ENCODE results near the gene SUSD5.
"Not testable (repeated sequence)": the region's sequence is repeated elsewhere in the genome, so short reads cannot be mapped to it uniquely, and the experiment has no call there.

Gene SUSD5

DNA sequence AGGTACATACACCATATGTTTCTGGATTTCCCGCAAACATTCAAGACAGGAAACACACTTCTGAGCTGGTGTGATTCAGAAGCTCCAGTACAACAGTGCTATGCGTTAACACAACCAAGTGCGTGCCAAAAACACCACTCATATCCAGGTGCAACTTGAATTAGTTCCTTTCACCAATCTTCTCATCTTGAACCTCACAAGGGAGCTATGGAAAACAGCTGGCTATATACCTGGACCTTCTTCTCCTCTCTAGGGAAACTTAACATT lies 31.3 kb downstream of the SUSD5 start:
- DNase-seq: no peak

DNA sequence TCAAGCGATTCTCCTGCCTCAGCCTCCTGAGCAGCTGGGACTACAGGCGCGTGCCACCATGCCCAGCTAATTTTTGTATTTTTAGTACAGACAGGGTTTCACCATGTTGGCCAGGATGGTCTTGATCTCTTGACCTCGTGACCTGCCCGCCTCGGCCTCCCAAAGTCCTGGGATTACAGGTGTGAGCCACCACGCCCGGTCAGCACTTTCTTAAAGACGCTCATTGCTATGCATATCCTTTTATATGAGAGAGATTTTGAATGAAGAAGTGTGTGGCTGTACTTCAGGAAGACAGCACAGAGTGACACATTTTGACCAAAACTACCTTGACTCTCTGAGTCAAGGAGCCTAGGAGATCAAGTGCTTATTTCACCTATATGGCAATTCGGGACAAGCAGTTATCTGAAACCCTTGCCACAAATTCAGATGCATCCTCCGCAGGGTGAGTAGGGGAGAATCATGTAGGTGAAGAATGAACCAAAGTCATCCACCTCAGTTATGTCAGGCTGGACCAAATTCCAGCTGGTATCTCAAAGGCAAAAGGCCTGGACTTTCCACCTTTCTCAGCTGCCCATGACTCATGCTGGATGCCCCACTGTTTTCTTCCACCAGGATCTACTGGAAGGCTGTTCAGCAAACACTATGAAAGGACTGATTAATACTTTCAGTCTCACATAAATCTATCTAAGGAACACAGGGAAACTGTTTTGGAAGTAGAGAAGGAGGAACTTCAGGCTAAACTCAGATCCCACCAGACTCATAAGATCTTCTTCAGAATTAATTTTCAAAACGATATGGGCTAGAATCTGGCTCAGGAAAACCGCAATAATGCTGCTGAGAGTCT lies 31.9 kb downstream of the SUSD5 start:
- no peak for DNase-seq

DNA sequence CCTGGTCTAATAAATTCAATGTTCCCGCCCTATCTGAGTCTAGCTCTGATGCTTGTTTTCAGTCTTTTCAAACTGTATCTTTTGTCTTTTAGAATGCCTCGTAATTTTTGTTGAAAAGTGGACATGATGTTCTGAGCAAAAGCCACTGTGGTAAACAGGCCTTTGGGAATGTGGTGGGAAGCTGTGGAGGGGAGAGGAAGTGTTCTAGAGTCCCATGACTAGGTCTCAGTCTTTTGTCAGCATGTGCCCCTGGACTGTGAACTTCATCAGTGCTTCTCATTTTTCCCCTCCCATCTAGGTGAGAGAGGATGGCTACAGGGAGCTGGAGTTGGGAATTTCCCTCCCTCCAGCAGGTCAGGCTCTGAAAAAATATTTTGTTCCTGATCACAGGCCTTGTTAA lies 33.7 kb downstream of the SUSD5 start:
- no peak for DNase-seq

DNA sequence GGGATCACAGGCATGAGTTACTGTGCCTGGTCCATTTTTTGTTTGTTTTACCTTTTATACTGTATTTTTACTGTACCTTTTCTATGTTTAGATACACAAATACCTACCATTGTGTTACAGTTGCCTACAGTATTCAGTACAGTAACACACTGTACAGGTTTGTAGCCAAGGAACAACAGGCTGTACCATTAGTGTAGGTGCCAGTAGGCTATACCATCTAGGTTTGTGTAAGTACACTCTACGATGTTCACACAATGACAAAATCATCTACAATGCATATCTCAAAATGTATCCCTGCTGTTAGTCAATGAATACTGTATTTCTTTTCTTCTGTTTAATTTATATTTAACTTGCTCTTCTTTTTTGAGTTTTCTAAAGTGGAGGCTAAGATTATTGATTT lies 37.0 kb downstream of the SUSD5 start:
- DNase-seq: not testable (repeated sequence)

DNA sequence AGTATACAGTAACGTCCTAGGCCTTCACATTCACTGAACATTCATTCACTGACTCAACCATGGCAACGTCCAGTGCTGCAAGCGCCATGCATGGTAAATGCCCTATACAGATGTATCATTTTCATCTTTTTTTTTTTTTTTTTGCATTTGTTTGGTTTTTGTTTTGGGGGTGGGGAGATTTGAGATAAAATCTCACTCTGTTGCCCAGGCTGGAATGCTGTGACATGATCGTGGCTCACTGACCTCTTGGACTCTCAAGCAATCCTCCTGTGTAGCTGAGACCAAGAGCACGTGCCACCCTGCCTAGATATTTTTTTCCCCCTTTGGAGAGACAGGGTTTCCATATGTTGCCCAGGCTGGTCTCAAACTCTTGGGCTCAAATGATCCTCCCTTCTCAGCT lies 37.4 kb downstream of the SUSD5 start:
- no peak for DNase-seq

DNA sequence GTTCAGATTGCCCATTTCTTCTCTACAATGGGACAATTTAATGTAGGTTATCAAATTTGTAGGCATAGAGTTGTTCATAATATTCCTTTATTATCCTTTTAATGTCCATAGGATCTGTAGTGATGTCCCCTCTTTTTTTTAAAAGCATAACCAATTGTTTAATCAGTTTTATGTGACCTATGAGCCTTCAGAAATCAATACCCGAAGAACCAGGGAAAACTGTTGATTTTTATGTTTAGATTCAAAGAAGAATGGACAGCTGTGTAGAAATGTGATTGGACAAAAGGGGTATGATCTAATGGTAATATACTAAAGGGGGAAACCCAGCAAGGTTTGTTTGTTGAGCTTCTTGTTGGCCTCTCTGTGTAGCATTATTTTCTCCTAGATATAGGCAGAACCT lies 39.5 kb downstream of the SUSD5 start:
- DNase-seq: no peak

DNA sequence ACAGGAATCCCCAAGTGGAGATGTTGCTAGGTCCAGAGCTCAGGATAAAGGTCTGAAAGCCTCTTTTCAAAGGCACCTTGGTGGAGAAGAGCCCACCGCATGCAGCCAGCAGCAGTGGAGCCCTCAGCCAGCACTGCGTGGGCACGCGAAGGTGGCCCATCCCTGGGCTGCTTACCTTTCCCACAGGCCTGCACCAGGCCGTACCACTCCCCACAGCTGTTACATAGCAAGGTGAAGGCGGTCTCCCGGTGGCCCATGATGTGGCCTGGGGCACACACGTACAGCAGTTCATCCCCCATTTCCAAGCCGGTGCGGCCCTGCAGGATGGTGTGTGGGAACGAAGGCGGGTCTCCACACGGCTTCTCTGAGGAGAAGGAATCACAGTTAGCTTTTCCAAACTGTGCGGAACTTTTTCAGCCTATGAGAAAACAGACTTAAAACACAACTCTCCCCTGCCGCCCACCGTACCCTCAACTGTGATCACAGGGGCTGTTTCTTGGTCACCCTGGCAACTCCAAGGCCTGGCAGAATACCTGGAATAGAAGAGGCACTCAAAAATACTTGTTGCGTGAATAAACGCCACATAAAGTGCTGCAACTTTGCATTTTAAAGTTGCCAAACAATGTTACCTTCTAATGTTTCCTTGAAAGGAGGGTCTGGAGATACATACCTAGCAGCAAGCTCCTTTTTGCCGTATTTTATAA lies 43.7 kb downstream of the SUSD5 start:
- DNase-seq: no peak

DNA sequence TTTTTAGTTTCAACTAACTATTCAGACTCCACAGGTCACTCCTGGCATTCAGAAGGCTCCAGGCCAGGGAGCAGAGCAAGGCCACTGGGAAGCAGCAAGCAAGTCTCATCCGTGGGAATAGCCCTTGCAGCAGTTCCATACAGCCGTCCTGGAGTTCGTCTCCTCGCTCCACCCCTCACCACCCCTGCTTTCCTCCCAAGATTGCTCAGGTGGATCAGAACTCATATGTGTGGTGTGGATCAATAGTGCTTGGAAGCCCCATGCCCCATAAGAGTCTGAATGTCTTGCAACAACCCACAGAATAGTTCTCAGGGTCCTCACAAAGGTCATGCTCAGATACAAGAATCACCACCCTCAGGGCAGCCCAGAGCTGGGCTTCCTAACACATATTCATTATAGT lies 44.5 kb downstream of the SUSD5 start:
- DNase-seq: no peak

DNA sequence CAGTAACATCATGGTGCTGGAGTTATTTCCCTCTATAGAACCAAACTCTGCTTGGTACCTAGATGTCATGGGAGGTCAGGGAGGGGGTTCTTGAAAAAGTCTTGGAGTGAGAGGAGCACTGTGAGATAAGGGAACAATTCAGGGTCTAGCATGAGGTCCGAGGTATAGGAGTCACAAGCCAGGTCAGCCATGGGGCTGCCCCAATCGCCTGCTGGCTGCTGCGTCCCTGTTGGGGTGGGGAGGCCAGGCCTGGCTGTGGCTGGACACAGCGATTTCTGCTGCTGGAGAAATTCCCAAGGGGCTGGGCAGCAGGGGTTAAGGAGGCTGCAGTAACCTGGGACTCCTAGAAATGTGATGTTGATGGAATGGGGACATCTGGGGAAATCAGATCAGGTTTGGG lies 44.9 kb downstream of the SUSD5 start:
- no peak for DNase-seq

DNA sequence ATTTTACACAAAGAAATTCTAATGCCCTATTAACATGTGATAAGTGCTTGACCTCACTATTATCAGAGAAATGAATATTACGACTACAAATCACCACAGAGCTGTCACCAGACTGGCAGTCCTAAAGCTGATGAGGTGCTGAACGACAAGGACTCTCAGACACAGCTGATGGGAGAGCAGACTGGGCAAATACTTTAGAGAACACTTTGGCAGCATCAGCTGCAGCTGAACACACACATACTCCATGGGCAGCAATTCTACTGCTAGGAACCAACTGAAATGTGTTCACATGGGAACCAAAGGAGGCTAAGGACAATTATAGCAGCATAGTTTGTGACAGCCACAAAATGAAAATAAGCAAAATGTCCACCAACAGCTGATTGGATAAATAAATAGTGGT lies 45.5 kb downstream of the SUSD5 start:
- DNase-seq: no peak

DNA sequence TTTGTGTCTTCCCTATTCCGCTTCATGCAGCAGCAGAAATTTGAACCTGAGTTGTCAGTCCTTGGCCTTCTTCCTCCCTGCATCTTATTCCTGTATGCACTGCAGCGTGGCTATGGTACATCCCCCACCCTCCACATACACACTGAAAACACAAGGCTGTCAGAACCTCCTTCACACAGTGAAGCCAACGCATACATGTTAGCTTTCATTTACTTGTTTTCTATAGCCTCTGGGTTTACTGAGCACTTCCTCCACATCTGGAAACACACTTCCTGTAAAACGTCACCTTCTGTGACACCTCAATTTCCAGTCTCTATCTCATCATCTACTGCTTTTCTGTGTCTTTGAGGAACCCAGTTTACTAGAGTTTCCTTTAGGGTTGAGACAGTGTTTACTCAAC lies 47.0 kb downstream of the SUSD5 start:
- no peak for DNase-seq

DNA sequence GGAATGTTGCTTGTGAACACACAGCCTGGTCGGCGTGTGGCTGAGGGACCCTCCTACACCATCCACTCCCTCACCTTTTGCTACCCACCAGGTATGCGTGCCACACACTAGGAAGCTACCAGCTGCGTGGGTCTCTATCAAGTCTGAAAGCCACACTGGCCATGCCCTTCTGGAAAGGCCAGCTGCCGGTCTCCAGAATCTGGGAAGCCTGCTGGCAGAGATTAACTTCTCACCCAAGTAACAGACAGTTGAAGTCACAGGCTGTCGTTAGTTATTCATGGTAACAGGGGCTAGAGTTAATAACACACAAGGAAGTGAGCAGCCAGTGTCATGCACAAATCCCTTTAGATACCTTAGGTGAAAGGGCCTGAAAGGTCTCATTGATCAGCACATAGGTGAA lies 48.1 kb downstream of the SUSD5 start:
- DNase-seq: no peak

DNA sequence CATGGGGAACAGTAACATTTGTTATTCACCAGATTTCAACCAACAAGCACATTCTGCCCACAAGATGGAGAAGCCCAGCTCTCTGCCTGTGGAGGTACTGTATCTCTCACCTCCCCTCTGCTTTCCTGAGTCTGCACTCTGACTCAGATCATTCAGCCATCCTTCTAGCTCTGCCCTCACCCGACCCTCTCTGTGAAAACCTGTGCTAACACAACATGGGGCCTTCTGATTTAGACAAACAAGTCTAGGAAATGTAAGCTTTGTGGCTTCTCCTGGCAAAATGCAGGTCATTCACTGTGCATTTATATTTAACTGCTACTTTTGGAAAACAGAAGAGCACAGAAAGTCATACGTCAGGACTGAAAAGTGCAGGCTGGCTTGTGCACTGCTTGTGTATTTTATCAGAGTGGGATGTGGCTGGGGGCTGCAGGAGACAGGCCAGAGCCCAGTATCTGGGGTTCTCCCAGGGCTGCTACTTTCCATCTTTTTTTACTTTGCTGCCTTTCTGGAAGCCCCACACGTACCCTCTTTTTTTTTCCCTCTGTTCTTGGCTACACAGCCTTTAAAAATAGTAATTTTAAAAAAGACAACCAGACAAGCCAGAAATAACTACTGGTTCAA lies 50.8 kb downstream of the SUSD5 start:
- no peak for DNase-seq

DNA sequence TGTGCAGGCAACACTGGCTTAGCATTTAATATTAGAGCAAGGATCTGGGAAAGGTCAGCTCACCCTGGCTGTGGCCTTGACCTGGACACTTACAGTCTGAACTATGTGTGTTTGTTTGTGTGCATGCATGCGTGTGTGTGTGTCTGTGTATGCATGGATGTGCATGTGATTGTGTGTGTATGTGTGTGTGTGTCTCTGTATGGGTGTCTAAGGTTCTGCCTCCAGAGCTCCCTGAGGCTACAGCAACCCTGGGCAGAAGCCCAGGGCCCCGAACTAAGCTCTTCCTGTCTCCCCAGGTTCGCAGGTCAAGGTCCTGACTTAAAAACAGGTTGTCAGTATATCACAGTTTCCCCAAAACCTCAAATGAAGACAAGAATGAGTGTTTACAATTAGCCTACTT lies 51.3 kb downstream of the SUSD5 start:
- no peak for DNase-seq

DNA sequence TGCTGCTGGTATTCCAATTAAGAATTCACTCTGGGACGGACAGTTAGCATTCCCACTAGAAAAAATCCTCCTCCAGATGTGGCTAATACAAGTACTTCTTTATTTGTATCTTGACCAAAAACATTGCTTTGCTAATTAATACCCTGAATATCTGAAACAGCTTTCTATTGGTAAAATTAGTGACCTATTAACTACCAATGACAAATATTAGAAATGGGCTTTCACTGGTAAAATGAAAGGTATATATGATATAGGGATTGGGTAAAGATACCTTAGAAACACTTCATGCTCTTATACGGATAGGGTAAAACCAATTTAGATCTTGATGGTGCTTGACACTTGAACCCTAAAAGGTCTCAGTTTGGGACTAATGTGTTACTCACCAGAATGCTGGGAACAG lies 52.5 kb downstream of the SUSD5 start:
- DNase-seq: no peak

DNA sequence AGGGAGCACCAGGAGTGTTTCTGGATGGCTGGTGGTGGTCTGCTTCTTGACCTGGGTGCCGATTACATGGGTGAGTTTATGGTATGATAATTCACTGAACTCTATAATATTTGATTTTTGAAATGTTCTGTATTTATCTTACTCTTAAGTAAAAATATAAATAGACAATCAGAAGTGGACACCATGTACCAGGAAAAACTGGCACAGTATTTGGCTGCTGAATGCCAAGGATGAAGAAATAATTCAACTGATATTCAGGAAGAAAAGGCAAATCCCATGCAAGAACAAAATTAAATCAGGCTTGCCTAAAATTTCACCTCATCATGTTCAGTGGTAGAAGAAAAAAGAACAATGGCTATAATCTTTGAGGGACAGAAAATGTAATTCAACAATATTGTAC lies 53.2 kb downstream of the SUSD5 start:
- no peak for DNase-seq

DNA sequence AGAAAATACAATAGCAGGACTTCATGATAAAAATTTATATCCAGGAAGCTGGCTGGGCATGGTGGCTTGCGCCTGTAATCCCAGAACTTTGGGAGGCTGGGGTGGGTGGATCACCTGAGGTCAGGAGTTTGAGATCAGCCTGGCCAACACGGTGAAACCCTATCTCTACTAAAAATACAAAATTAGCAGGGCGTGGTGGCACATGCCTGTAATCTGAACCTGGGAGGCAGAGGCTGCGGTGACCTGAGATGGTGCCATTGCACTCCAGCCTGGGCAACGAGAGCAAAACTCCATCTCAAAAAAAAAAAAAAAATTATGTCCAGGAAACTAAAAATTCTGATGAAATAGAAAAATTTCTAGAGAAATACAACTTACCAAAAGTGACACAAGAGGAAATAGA lies 56.0 kb downstream of the SUSD5 start:
- not testable (repeated sequence) for DNase-seq

DNA sequence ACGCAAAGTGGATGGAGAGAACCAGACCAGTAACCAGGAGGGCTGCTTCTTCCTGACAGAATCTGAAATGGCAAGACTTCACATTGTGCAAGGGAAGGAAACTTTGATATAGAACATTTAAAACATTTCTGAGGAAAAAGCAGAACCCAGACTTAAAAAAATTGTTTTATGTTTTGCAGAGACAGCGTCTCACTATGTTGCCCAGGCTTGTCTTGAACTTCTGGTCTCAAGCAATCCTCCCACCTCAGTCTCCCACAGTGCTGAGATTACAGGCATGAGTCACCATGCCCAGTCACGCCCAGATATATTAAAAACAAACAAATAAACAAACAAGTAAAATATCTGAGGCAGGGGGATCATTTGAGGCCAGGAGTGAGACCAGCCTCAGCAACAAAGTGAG lies 58.6 kb downstream of the SUSD5 start:
- DNase-seq: no peak

DNA sequence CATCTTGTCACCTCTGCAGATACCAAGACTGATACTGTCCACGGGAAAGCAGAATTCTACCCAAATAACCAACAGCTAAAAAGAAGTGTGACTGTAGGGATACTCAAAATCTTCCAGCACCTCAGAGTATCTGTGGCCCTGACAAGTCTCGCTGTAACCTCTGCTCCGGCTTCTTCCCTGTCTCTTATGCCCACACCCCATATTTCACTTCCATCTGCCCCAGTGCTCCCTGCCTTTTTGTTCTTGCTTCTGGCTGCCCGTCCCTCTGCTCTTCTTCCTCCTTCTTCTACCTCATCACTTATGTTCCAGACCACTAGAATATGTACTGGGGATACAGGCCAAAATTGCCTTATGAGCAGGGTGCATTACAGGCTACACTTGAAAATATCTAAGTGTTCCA lies 59.4 kb downstream of the SUSD5 start:
- no peak for DNase-seq

DNA sequence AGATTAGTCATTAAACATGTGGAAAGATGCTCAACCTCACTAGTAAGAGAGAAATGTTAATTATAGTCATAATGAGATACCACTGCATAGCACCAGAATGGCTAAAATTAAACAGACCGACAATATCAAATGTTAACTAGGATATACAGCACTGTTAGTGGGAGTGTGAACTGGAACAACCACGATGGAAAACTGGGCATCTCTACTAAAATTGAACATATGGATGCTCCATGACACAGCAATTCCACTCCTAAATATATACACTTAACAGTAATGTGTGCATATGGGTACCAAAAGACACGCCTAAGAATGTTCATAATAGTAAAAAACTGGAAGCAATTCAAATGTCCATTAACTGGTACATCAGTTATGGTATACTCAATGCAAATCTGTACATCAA lies 63.3 kb downstream of the SUSD5 start:
- no peak for DNase-seq

DNA sequence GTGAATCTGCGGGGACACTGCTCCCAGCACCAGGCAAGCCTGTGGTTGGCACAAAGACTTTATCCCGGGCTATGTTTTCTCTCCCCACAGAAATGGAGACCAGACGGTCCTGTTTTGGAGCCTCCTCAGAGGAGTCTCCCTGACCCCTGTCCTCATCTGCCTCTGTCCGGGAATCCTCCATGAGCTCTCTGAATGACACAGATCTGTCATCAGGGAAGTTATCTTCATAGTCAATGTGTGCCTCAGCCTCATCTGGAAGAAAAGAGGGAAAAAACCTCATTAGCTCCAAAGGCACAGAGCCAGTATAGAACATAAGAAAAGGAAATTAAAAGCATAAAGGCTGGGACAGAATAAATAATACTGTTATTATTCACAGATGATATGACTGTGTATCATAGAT lies 64.8 kb downstream of the SUSD5 start:
- DNase-seq: no peak

DNA sequence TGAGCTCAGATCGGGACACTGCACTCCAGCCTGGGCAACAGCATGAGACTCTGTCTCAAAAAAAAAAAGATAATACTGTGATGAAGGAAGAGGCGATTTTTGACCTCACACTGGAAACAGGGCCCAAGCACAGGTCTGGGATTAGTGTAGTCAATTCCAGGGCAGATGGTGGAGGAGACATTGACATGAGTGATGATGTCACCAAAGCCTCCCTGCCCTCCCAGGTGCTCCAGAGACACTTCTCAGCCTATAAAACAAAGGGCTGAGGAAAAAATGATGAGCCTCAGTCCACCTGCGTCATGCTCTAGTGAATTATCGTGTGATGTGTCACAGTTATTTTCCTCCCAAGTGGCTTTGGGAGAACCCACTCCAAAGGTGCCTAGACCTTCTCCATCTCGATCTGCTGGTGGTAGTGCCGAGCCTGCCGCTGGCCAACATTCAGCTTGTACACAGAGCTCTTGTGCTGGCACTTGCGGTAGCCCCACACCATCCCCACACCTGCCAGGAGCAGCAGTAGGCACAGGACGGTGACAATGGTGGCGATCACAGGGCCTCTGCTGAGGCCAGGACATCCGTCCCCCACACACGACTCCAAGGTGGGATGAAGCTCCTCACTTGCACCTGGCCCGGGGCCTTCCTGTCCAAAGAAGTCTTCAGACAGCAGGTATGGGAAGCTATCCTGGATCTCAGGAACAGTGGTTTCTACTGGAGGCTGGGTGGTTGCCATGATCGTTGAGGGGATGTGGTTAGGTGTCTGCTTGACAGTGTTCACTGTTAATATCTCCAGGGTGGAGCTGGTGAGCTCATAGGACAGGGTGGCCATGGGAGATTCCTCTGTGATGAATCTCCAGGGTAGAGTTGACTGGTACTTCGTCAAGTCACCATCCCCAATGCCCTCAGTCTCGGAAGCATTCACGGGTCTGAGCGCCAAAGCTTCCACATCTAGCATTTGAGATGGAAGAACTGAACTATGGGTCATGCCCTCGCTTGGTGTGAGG lies 65.9 kb downstream of the SUSD5 start:
- DNase-seq: no peak

DNA sequence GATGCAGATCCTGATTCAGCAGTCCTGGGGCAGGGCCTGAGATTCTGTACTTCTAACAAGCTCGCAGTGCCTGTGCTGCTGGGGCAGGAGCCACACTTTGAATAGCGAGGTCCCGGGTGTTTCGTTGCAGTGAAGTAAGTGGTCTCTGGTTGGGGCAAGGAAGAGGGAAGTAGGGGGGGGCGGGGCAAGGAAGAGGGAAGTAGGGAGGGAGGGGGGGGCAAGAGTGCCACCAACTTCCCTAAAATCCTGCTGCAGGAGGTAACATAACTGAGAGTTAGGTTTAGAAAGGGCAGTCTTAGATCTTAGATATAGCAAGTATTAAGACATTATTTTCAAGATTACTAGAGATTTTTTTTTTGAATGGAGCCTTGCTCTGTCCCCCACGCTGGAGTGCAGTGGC lies 69.3 kb downstream of the SUSD5 start:
- no peak for DNase-seq

Data from NCI-H2081 treated with DMSO at 0.1 percent for 48 hours (cell line).